Measurements from ENCODE around the gene MAD1L1. TPM values are rescaled to one million over a fixed set of nuclear protein-coding genes. Genes with fewer than 3 reads are reported as not detected.

The MAD1L1 gene
- total and polyA plus RNA-seq, 2 of the 13 experiments (the other 11 are each of a cell fraction or from before 2014, with no cell fraction given) = 17.4 to 64.7 TPM

DNA sequence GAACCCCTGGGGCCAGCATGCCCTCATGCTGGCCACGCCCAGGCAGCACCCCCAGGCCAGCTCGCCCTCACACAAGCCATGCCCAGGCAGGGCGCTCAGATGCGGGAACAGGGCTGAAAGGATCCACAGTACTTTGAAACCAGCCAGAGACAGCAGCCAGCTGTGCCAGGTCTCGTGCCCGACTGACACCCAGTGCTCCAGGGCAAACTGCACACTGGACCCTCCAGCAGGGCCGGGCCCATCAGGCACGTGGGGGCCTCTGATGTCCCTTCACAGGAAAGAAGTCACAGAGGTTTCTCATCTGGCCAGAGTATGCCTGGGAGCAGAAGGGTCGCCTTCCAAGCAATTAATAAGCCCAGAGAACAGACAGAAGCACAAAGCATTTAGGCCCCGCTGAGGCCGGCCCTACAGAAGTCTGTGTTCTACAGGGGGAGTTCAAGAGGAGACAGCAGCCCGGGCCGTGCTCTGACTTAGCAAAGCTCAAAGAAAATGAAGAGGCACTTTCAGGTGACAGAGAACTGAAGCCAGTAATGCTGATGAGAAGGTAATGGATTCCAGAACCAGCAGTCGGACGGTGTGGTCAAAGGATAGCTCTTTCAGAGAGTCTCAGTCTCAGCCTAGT lies 21.4 kb downstream of the MAD1L1 start:
- no peaks in the 10 kb centered on the region for H3K79me2 ChIP-seq (ENCODE audit: insufficient read depth, low read length)
- WGBS (ENCODE audit: low lambda C conversion rate) = 93% methylated on average over 11 of the region's 15 CpGs
- H3K9me3 ChIP-seq (ENCODE audit: low read length) = no peaks in the 10 kb centered on the region
- H2AFZ ChIP-seq (ENCODE audit: low read length) = no peak overlapping the region
- CTCF ChIA-PET (ENCODE audit: low intra/inter-chr PET ratio, low total read pairs) = no interaction called here
- no peak overlapping the region for H3K4me3 ChIP-seq (replicated peaks in 1 of 3; ENCODE audit: insufficient read depth in 1 of 3, low read depth in 2 of 3, low read length in 3 of 3)
- DNase-seq (ENCODE audit: low spot score) (no peak), ATAC-seq (no peak), FAIRE-seq (no peak)
- no peak overlapping the region for H3K27ac ChIP-seq (ENCODE audit: extremely low read length, insufficient read depth, low read length)
- no TSS peak for BruUV-seq (replicated peaks)
- POLR2A ChIA-PET = no interaction called here
- no peaks in the 10 kb centered on the region for H3K27me3 ChIP-seq (ENCODE audit: control insufficient read depth in 1 of 2, insufficient read depth in 2 of 2, low read length in 2 of 2)
- H3K4me2 ChIP-seq (ENCODE audit: low read depth, low read length) = no peak overlapping the region
- no peaks in the 10 kb centered on the region for H4K20me1 ChIP-seq (ENCODE audit: insufficient read depth, low read length)
- no peaks in the 10 kb centered on the region for H3K4me1 ChIP-seq (ENCODE audit: insufficient read depth, low read length)
- H3K9ac ChIP-seq (ENCODE audit: insufficient read depth, low read depth, low read length) = no peak overlapping the region
- intact Hi-C loops (cut with micrococcal nuclease; ENCODE audit: unreplicated experiment) (no loop called here), in situ Hi-C loops (cut with HindIII; ENCODE audit: extremely low pct_ligation_motif_present, low pct_unique_long_range_greater_than_20kb) (loop anchor here (10.0 to 25.0 kb wide), 2 partner anchors 417 to 624 kb away; no protein-coding TSS in a partner anchor)
- H3K36me3 ChIP-seq (replicated peaks in 1 of 2; ENCODE audit: control insufficient read depth in 1 of 2, insufficient read depth in 2 of 2, low read length in 2 of 2) = peaks cover 31 to 88% of the 10 kb centered on the region in 2 experiments; a peak in 4 of 5 replicates
- TF ChIP-seq NFRKB (IDR thresholded peaks at IDR 0.05) (no peak), ZFP41 (CRISPR knock-in tag; IDR thresholded peaks at IDR 0.05; ENCODE audit: borderline replicate concordance) (no peak), AGO2 (optimal IDR thresholded peaks at IDR 0.05; ENCODE audit: low read depth, low read length) (peak; percentile 11), MED13 (CRISPR knock-in tag; IDR thresholded peaks at IDR 0.05) (no peak)
- TF ChIP-seq, protein P1, sequence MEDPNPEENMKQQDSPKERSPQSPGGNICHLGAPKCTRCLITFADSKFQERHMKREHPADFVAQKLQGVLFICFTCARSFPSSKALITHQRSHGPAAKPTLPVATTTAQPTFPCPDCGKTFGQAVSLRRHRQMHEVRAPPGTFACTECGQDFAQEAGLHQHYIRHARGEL (CRISPR knock-in tag; IDR thresholded peaks at IDR 0.05) = no peak

DNA sequence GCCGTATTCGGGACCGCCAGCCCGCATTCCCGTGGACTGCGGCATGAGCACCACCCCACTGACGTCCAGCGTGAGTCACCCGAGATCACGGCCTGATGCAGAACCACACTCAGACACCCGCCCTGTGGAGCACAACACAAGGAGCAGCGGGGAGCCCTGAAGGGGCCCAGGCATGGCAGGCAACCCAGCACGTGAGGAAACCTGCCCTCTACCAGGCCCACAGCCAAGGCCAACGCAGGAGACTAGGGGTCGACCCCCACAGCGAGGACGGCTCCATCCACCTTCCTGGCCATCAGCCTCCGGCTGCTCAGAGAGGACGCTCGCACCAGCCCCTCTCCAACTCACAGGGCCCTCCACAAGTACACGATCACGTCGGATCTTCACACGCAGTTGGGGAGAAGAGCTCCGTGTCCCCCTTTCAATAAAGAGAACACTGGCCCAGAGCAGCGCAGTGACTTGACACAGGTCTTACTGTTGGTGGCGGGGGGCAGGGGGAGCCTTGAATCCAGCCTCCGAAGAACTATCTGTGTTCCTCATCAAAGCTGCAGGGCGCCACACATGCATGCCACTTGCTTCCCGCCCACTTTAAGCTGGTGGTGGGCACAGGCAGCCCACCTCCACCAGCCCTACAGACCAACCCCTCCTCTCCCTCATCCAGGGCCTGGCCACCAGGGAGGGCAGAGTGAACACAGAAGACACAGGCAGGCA lies 22.0 kb downstream of the MAD1L1 start:
- Histone ChIP-seq H3K4me1 (ENCODE audit: insufficient read depth, low read length) (no peaks in the 10 kb centered on the region), H3K4me3 (replicated peaks in 1 of 3; ENCODE audit: insufficient read depth in 1 of 3, low read depth in 2 of 3, low read length in 3 of 3) (no peak overlapping the region), H3K79me2 (ENCODE audit: insufficient read depth, low read length) (no peaks in the 10 kb centered on the region), H3K4me2 (ENCODE audit: low read depth, low read length) (no peak overlapping the region), H3K27me3 (ENCODE audit: control insufficient read depth in 1 of 2, insufficient read depth in 2 of 2, low read length in 2 of 2) (no peaks in the 10 kb centered on the region), H3K27ac (ENCODE audit: extremely low read length, insufficient read depth, low read length) (no peak overlapping the region), H3K36me3 (replicated peaks in 1 of 2; ENCODE audit: control insufficient read depth in 1 of 2, insufficient read depth in 2 of 2, low read length in 2 of 2) (peaks cover 30 to 85% of the 10 kb centered on the region in 2 experiments; a peak in 4 of 5 replicates), H3K9ac (ENCODE audit: insufficient read depth, low read depth, low read length) (no peak overlapping the region), H3K9me3 (ENCODE audit: low read length) (no peaks in the 10 kb centered on the region), H4K20me1 (ENCODE audit: insufficient read depth, low read length) (no peaks in the 10 kb centered on the region), H2AFZ (ENCODE audit: low read length) (no peak overlapping the region)
- no peak for DNase-seq (ENCODE audit: low spot score)
- WGBS (ENCODE audit: low lambda C conversion rate) = 99% methylated on average over 25 of the region's 30 CpGs
- intact Hi-C loops (cut with micrococcal nuclease; ENCODE audit: unreplicated experiment) = no loop called here
- ChIA-PET POLR2A (no interaction called here), CTCF (ENCODE audit: low intra/inter-chr PET ratio, low total read pairs) (interaction anchor here (1.2 kb wide), 1 partner anchor 416 kb away, joined by 3 read pairs; no protein-coding TSS in a partner anchor)
- TF ChIP-seq, protein P2, sequence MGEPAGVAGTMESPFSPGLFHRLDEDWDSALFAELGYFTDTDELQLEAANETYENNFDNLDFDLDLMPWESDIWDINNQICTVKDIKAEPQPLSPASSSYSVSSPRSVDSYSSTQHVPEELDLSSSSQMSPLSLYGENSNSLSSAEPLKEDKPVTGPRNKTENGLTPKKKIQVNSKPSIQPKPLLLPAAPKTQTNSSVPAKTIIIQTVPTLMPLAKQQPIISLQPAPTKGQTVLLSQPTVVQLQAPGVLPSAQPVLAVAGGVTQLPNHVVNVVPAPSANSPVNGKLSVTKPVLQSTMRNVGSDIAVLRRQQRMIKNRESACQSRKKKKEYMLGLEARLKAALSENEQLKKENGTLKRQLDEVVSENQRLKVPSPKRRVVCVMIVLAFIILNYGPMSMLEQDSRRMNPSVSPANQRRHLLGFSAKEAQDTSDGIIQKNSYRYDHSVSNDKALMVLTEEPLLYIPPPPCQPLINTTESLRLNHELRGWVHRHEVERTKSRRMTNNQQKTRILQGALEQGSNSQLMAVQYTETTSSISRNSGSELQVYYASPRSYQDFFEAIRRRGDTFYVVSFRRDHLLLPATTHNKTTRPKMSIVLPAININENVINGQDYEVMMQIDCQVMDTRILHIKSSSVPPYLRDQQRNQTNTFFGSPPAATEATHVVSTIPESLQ (CRISPR knock-in tag; conservative IDR thresholded peaks at IDR 0.05) = no peak
- TF ChIP-seq CBFB (CRISPR knock-in tag; IDR thresholded peaks at IDR 0.05) (no peak), HIVEP1 (CRISPR knock-in tag; IDR thresholded peaks at IDR 0.05) (no peak), AGO2 (optimal IDR thresholded peaks at IDR 0.05; ENCODE audit: low read depth, low read length) (peak; percentile 14), MIXL1 (CRISPR knock-in tag; IDR thresholded peaks at IDR 0.05) (no peak), ESRRA (CRISPR knock-in tag; IDR thresholded peaks at IDR 0.05; ENCODE audit: low read depth) (no peak)
- TF ChIP-seq, protein P3, sequence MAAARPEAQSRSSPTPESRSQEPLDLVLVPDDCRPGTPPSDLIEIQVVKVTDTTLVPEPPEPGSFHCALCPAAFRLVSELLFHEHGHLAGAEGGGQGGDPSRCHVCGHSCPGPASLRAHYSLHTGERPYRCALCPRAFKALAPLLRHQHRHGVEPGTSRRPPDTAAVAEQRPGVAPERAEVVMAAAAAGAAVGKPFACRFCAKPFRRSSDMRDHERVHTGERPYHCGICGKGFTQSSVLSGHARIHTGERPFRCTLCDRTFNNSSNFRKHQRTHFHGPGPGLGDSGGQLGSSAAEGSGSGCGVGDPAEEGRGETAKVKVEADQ (CRISPR knock-in tag; IDR thresholded peaks at IDR 0.05; ENCODE audit: borderline replicate concordance) = no peak
- BruUV-seq (replicated peaks) = no TSS peak
- FAIRE-seq = no peak
- in situ Hi-C loops (cut with HindIII; ENCODE audit: extremely low pct_ligation_motif_present, low pct_unique_long_range_greater_than_20kb) = loop anchor here (10.0 to 25.0 kb wide), 2 partner anchors 416 to 623 kb away; no protein-coding TSS in a partner anchor
- ATAC-seq = no peak

All from HepG2 (cell line).